HEK293 (cell line): Measurements from ENCODE around the gene IGF2R.

Experiments used
- CTCF ChIA-PET: fragments of 350-600 bp; formaldehyde crosslinking; extraction: SDS; loops from one replicate; lab custom pipeline; 2021; ENCODE audit warnings: antibody characterized with exemption; lab: Yijun Ruan, JAX
- POLR2A ChIA-PET: fragments of 300-600 bp; formaldehyde crosslinking; extraction: SDS; loops from one replicate; lab custom pipeline; 2020; ENCODE audit warnings: antibody characterized with exemption, inconsistent platforms; lab: Yijun Ruan, JAX
- H3K27ac ChIP-seq: fragments of 200-500 bp; sonication (Bioruptor generic); 2 replicates; pipeline ENCODE4 v1.5.1; 2014; ENCODE audit warnings: low read depth, low read length, control low read depth, inconsistent platforms; ENCODE audit errors: extremely low read depth
- H3K36me3 ChIP-seq, 2 experiments: fragments of 200-500 bp in 1 of 2; sonication (Bioruptor generic) in 1 of 2; 1 replicate in 1 of 2; 2 replicates in 1 of 2; pipeline ENCODE4 v1.5.1; 2014 to 2017; ENCODE audit warnings: inconsistent platforms in 2 of 2, low read length in 2 of 2; ENCODE audit not compliant: control insufficient read depth in 2 of 2, insufficient read depth in 1 of 2
- H3K4me1 ChIP-seq: fragments of 200-500 bp; sonication (Bioruptor generic); 2 replicates; pipeline ENCODE4 v1.5.1; 2014; ENCODE audit warnings: mild to moderate bottlenecking, low read length, inconsistent platforms; ENCODE audit not compliant: control insufficient read depth, insufficient read depth
- H3K4me3 ChIP-seq: 2 replicates; pipeline ENCODE4 v1.5.1; 2011; ENCODE audit warnings: low read depth, mild to moderate bottlenecking, control low read depth, low read length, moderate library complexity
- H3K9me3 ChIP-seq: fragments of 200-500 bp; sonication (Bioruptor generic); 2 replicates; pipeline ENCODE4 v1.5.1; 2014; ENCODE audit warnings: low read depth, low read length, inconsistent platforms; ENCODE audit not compliant: control insufficient read depth, insufficient read depth
- BCL11A ChIP-seq: fragments of 450-650 bp; formaldehyde crosslinking; IDR thresholded peaks from 2 replicates; pipeline ENCODE4 v1.5.1; 2016; ENCODE audit warnings: low read depth, missing biosample characterization, missing genetic modification characterization
- EGR2 ChIP-seq: fragments of 450-650 bp; formaldehyde crosslinking; IDR thresholded peaks from 2 replicates; pipeline ENCODE4 v1.5.1; 2016; ENCODE audit warnings: low read depth, missing biosample characterization, missing genetic modification characterization
- GFI1B ChIP-seq: fragments of 450-650 bp; formaldehyde crosslinking; IDR thresholded peaks from 2 replicates; pipeline ENCODE4 v1.5.1; 2016; ENCODE audit warnings: missing biosample characterization, missing genetic modification characterization
- IKZF3 ChIP-seq: fragments of 450-650 bp; IDR thresholded peaks from 2 replicates; pipeline ENCODE4 v1.5.0; 2018; ENCODE audit warnings: missing biosample characterization, mild to moderate bottlenecking, missing genetic modification characterization, moderate library complexity
- KLF1 ChIP-seq: fragments of 450-650 bp; formaldehyde crosslinking; IDR thresholded peaks from 2 replicates; pipeline ENCODE4 v1.5.1; 2016; ENCODE audit warnings: missing biosample characterization, missing genetic modification characterization
- KLF16 ChIP-seq: fragments of 450-650 bp; formaldehyde crosslinking; IDR thresholded peaks from 2 replicates; pipeline ENCODE4 v1.5.1; 2017; ENCODE audit warnings: missing biosample characterization, missing genetic modification characterization
- KLF7 ChIP-seq: fragments of 450-650 bp; formaldehyde crosslinking; IDR thresholded peaks from 2 replicates; pipeline ENCODE4 v1.5.1; 2016; ENCODE audit warnings: missing biosample characterization, missing genetic modification characterization, borderline replicate concordance
- OVOL3 ChIP-seq: fragments of 450-650 bp; formaldehyde crosslinking; IDR thresholded peaks from 2 replicates; pipeline ENCODE4 v1.5.1; 2016; ENCODE audit warnings: missing biosample characterization, missing genetic modification characterization
- REPIN1 ChIP-seq: fragments of 450-650 bp; formaldehyde crosslinking; IDR thresholded peaks from 2 replicates; pipeline ENCODE4 v1.5.1; 2017; ENCODE audit warnings: missing biosample characterization, missing genetic modification characterization, low read depth
- SP2 ChIP-seq: fragments of 450-650 bp; formaldehyde crosslinking; IDR thresholded peaks from 2 replicates; pipeline ENCODE4 v1.5.1; 2016; ENCODE audit warnings: missing biosample characterization, missing genetic modification characterization
- SP7 ChIP-seq: fragments of 450-650 bp; formaldehyde crosslinking; IDR thresholded peaks from 2 replicates; pipeline ENCODE4 v1.5.1; 2016; ENCODE audit warnings: missing biosample characterization, missing genetic modification characterization
- ZNF133 ChIP-seq: fragments of 450-650 bp; formaldehyde crosslinking; IDR thresholded peaks from 2 replicates; pipeline ENCODE4 v1.5.1; 2016; ENCODE audit warnings: missing biosample characterization, missing genetic modification characterization
- ZNF302 ChIP-seq: fragments of 450-650 bp; formaldehyde crosslinking; IDR thresholded peaks from 2 replicates; pipeline ENCODE4 v1.5.1; 2016; ENCODE audit warnings: missing biosample characterization, missing genetic modification characterization, low read depth
- ZNF521 ChIP-seq: fragments of 450-650 bp; formaldehyde crosslinking; IDR thresholded peaks from 2 replicates; pipeline ENCODE4 v1.5.1; 2017; ENCODE audit warnings: missing biosample characterization, mild to moderate bottlenecking, missing genetic modification characterization
- ZNF571 ChIP-seq: fragments of 450-650 bp; formaldehyde crosslinking; IDR thresholded peaks from 2 replicates; pipeline ENCODE4 v1.5.0; 2017; ENCODE audit warnings: missing biosample characterization, missing genetic modification characterization
- ZNF670 ChIP-seq: fragments of 450-650 bp; formaldehyde crosslinking; IDR thresholded peaks from 2 replicates; pipeline ENCODE4 v1.5.1; 2016; ENCODE audit warnings: missing biosample characterization, missing genetic modification characterization, low read depth
- ZNF701 ChIP-seq: fragments of 450-650 bp; formaldehyde crosslinking; IDR thresholded peaks from 2 replicates; pipeline ENCODE4 v1.5.1; 2016; ENCODE audit warnings: missing biosample characterization, missing genetic modification characterization
- ZNF707 ChIP-seq: fragments of 450-650 bp; formaldehyde crosslinking; IDR thresholded peaks from 2 replicates; pipeline ENCODE4 v1.5.1; 2016; ENCODE audit warnings: missing biosample characterization, missing genetic modification characterization
- ZNF76 ChIP-seq: fragments of 450-650 bp; formaldehyde crosslinking; IDR thresholded peaks from 2 replicates; pipeline ENCODE4; 2016; ENCODE audit warnings: low read depth, missing biosample characterization, missing genetic modification characterization, borderline replicate concordance
- ZNF777 ChIP-seq: fragments of 450-650 bp; formaldehyde crosslinking; IDR thresholded peaks from 2 replicates; pipeline ENCODE4 v1.5.1; 2017; ENCODE audit warnings: missing biosample characterization, missing genetic modification characterization, borderline replicate concordance
- ZSCAN30 ChIP-seq: fragments of 450-650 bp; IDR thresholded peaks from 2 replicates; pipeline ENCODE4 v1.5.1; 2018; ENCODE audit warnings: missing biosample characterization, mild to moderate bottlenecking, missing genetic modification characterization, moderate library complexity
- TF ChIP-seq, protein P1 (sequence below): fragments of 450-650 bp; formaldehyde crosslinking; IDR thresholded peaks from 2 replicates; pipeline ENCODE4 v1.5.1; 2017; ENCODE audit warnings: missing biosample characterization, missing genetic modification characterization
- TF ChIP-seq, protein P2 (sequence below): fragments of 450-650 bp; formaldehyde crosslinking; IDR thresholded peaks from 2 replicates; pipeline ENCODE4 v1.5.1; 2016; ENCODE audit warnings: missing biosample characterization, missing genetic modification characterization
- TF ChIP-seq, protein P3 (sequence below): fragments of 450-650 bp; formaldehyde crosslinking; IDR thresholded peaks from 2 replicates; pipeline ENCODE4 v1.5.1; 2016; ENCODE audit warnings: missing biosample characterization, missing genetic modification characterization, low read depth
- TF ChIP-seq, protein P4 (sequence below): fragments of 450-650 bp; formaldehyde crosslinking; IDR thresholded peaks from 2 replicates; pipeline ENCODE4 v1.5.1; 2016; ENCODE audit warnings: missing biosample characterization, missing genetic modification characterization
- TF ChIP-seq, protein P5 (sequence below): fragments of 450-650 bp; formaldehyde crosslinking; IDR thresholded peaks from 2 replicates; pipeline ENCODE4 v1.5.1; 2017; ENCODE audit warnings: missing biosample characterization, missing genetic modification characterization
- TF ChIP-seq, protein P6 (sequence below): fragments of 450-650 bp; formaldehyde crosslinking; IDR thresholded peaks from 2 replicates; pipeline ENCODE4 v1.5.1; 2016; ENCODE audit warnings: missing biosample characterization, missing genetic modification characterization

IGF2R gene

DNA sequence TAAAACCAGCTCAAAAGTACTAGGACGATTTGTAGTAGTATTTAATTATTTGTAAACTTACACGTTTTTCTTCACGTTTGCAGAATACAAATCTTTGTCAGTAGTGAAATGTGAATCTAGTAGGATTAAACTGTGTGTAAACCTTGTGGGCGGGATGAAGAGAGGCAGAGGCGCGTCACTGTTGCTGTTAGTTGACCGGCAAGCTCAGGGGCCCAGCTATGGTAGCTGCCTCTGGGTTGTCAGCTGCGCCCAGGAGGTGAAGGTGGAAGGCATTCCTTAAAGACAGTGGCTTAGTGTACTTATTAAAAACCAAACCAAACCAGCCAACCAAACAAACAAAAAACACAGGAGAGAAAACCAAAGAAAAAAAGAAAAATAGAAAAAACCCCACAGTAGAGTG is 69.6 kb downstream of the IGF2R start (continued):
- TF ChIP-seq, protein P1, sequence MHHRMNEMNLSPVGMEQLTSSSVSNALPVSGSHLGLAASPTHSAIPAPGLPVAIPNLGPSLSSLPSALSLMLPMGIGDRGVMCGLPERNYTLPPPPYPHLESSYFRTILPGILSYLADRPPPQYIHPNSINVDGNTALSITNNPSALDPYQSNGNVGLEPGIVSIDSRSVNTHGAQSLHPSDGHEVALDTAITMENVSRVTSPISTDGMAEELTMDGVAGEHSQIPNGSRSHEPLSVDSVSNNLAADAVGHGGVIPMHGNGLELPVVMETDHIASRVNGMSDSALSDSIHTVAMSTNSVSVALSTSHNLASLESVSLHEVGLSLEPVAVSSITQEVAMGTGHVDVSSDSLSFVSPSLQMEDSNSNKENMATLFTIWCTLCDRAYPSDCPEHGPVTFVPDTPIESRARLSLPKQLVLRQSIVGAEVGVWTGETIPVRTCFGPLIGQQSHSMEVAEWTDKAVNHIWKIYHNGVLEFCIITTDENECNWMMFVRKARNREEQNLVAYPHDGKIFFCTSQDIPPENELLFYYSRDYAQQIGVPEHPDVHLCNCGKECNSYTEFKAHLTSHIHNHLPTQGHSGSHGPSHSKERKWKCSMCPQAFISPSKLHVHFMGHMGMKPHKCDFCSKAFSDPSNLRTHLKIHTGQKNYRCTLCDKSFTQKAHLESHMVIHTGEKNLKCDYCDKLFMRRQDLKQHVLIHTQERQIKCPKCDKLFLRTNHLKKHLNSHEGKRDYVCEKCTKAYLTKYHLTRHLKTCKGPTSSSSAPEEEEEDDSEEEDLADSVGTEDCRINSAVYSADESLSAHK (tag by site-specific recombination): no peak
- no peak for TF ChIP-seq ZNF76 (tag by site-specific recombination)
- no peak for TF ChIP-seq SP2 (tag by site-specific recombination)
- TF ChIP-seq ZNF571: no peak
- no peak for TF ChIP-seq EGR2 (tag by site-specific recombination)
- no peak for TF ChIP-seq GFI1B
- TF ChIP-seq ZNF133 (tag by site-specific recombination): no peak
- TF ChIP-seq OVOL3 (tag by site-specific recombination): no peak
- no peak for TF ChIP-seq IKZF3
- TF ChIP-seq ZSCAN30 (tag by site-specific recombination): no peak

DNA sequence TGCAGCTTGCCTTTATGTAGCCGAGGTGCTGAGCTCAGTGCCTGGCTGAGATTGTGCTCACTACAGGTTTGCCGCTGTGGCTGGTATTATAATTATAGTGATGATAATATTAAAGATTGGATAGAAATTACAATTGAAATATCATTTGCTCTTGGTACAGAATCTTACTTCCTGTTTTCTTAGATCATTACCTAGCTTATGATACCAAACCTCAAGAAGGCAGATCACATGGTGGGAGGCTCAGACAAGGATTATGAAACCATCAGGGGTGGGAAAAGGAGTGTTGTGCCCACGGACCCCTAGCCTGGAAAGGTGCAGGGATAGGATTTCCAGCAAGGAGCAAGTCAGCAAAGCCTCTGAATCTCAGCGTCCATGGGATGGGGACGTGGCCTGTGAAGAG is 70.6 kb downstream of the IGF2R start:
- POLR2A ChIA-PET: no interaction called here
- CTCF ChIA-PET: interaction anchor here (0.6 to 0.7 kb wide), 3 partner anchors 54 to 1629 kb away, joined by 3 read pairs; no protein-coding TSS in a partner anchor
- Histone ChIP-seq H3K4me3 (no peak overlapping the region), H3K9me3 (no peaks in the 10 kb centered on the region), H3K36me3 (peaks cover 0 to 94% of the 10 kb centered on the region in 2 experiments; a peak in 2 of 3 replicates), H3K27ac (no peak overlapping the region), H3K4me1 (no peaks in the 10 kb centered on the region)
- TF ChIP-seq ZNF777 (tag by site-specific recombination) (no peak), ZNF302 (tag by site-specific recombination) (no peak), ZNF521 (tag by site-specific recombination) (no peak), KLF1 (tag by site-specific recombination) (no peak), SP7 (tag by site-specific recombination) (no peak), ZNF670 (tag by site-specific recombination) (no peak)
- TF ChIP-seq, protein P2, sequence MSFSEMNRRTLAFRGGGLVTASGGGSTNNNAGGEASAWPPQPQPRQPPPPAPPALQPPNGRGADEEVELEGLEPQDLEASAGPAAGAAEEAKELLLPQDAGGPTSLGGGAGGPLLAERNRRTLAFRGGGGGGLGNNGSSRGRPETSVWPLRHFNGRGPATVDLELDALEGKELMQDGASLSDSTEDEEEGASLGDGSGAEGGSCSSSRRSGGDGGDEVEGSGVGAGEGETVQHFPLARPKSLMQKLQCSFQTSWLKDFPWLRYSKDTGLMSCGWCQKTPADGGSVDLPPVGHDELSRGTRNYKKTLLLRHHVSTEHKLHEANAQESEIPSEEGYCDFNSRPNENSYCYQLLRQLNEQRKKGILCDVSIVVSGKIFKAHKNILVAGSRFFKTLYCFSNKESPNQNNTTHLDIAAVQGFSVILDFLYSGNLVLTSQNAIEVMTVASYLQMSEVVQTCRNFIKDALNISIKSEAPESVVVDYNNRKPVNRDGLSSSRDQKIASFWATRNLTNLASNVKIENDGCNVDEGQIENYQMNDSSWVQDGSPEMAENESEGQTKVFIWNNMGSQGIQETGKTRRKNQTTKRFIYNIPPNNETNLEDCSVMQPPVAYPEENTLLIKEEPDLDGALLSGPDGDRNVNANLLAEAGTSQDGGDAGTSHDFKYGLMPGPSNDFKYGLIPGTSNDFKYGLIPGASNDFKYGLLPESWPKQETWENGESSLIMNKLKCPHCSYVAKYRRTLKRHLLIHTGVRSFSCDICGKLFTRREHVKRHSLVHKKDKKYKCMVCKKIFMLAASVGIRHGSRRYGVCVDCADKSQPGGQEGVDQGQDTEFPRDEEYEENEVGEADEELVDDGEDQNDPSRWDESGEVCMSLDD (tag by site-specific recombination): no peak
- TF ChIP-seq, protein P3, sequence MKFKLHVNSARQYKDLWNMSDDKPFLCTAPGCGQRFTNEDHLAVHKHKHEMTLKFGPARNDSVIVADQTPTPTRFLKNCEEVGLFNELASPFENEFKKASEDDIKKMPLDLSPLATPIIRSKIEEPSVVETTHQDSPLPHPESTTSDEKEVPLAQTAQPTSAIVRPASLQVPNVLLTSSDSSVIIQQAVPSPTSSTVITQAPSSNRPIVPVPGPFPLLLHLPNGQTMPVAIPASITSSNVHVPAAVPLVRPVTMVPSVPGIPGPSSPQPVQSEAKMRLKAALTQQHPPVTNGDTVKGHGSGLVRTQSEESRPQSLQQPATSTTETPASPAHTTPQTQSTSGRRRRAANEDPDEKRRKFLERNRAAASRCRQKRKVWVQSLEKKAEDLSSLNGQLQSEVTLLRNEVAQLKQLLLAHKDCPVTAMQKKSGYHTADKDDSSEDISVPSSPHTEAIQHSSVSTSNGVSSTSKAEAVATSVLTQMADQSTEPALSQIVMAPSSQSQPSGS (tag by site-specific recombination): no peak

DNA sequence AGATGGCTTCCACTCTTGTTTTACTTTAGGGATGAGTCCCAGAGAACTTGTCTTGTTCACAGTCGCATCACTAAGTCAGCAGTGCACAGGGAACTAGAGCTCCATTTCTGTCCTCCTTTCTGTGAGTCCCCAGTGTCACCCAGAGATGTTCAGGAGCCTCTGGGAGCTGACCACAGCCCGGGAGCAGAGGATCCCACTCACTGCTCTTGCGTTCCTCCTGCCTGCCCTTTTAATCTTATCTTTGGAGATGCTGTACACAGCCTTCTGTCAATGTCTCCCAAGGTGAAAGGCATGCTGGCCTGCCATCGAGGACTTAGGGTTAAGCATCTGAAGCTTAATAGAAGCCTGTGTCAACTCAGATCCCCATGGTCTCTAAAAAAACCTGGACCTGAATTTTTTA is 71.2 kb downstream of the IGF2R start:
- Histone ChIP-seq H3K27ac (no peak overlapping the region), H3K4me3 (no peak overlapping the region), H3K36me3 (peaks cover 0 to 94% of the 10 kb centered on the region in 2 experiments; a peak in 2 of 3 replicates), H3K9me3 (no peaks in the 10 kb centered on the region), H3K4me1 (no peaks in the 10 kb centered on the region)
- ChIA-PET POLR2A (no interaction called here), CTCF (interaction anchor here (0.6 to 0.7 kb wide), 4 partner anchors 54 to 1629 kb away, joined by 3 to 4 read pairs (median 3); no protein-coding TSS in a partner anchor)
- TF ChIP-seq REPIN1 (tag by site-specific recombination): no peak
- TF ChIP-seq BCL11A (tag by site-specific recombination): no peak
- TF ChIP-seq ZNF707 (tag by site-specific recombination): no peak
- no peak for TF ChIP-seq ZNF701 (tag by site-specific recombination)
- TF ChIP-seq, protein P4, sequence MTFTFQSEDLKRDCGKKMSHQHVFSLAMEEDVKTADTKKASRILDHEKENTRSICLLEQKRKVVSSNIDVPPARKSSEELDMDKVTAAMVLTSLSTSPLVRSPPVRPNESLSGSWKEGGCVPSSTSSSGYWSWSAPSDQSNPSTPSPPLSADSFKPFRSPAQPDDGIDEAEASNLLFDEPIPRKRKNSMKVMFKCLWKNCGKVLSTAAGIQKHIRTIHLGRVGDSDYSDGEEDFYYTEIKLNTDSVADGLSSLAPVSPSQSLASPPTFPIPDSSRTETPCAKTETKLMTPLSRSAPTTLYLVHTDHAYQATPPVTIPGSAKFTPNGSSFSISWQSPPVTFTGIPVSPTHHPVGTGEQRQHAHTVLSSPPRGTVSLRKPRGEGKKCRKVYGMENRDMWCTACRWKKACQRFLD (tag by site-specific recombination): no peak
- no peak for TF ChIP-seq KLF7 (tag by site-specific recombination)
- TF ChIP-seq, protein P5, sequence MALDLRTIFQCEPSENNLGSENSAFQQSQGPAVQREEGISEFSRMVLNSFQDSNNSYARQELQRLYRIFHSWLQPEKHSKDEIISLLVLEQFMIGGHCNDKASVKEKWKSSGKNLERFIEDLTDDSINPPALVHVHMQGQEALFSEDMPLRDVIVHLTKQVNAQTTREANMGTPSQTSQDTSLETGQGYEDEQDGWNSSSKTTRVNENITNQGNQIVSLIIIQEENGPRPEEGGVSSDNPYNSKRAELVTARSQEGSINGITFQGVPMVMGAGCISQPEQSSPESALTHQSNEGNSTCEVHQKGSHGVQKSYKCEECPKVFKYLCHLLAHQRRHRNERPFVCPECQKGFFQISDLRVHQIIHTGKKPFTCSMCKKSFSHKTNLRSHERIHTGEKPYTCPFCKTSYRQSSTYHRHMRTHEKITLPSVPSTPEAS (tag by site-specific recombination): no peak
- TF ChIP-seq KLF16 (tag by site-specific recombination): no peak
- TF ChIP-seq, protein P6, sequence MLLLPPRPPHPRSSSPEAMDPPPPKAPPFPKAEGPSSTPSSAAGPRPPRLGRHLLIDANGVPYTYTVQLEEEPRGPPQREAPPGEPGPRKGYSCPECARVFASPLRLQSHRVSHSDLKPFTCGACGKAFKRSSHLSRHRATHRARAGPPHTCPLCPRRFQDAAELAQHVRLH (tag by site-specific recombination): no peak
